ENCODE measurements around the gene GJD4. TPM values are rescaled to one million over a fixed set of nuclear protein-coding genes. Genes with fewer than 3 reads are reported as not detected.
A peak's percentile ranks its signal among the peaks of the same experiment; 100 is the strongest.

GJD4 gene
- total RNA-seq, 2 experiments from 2014 or later: not detected

DNA sequence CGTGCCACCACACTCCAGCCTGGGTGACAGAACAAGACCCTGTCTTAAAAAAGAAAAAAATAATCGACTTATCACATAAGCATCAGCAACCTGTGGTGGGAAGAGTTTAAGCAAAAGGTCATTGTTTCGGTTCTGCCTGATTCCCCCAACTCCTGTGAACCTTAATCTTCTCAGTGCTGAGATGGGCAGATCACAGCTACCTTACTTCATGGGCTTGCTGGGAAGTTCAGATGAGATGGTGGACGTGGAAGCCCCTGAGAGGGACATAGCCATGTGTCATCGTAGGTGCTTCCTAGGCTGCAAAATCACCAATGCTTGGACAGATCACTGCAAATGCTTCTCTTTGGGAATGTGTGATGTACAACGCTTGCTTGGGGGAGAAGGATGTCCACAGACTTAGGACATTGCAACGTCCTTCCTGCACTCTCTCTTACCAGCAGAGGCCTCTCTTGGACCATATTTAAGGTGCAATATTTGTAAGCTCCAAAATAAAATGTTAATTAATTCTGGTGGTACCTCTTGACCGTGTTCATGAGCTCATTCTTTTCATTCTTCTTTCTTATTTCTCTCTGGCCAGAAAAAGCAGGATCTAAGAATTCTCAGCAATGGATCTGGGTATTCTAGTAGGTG lies 8.6 kb downstream of the GJD4 start:
- ChIA-PET POLR2A (interaction anchor here (0.6 to 0.7 kb wide), 3 partner anchors 269 to 879 kb away, joined by 3 read pairs; no protein-coding TSS in a partner anchor), CTCF (ENCODE audit: unreplicated experiment) (no interaction called here)
- Histone ChIP-seq H2AFZ (ENCODE audit: low read length) (no peak overlapping the region), H3K36me3 (ENCODE audit: insufficient read depth, low read length) (no peaks in the 10 kb centered on the region), H4K20me1 (ENCODE audit: insufficient read depth, low read length) (no peaks in the 10 kb centered on the region), H3K27ac (ENCODE audit: low read depth, low read length, poor library complexity, severe bottlenecking) (no peak overlapping the region), H3K9me2 (ENCODE audit: insufficient read depth, low read length) (no peaks in the 10 kb centered on the region), H3K4me2 (ENCODE audit: low read length) (no peak overlapping the region), H3K4me1 (ENCODE audit: insufficient read depth, low read length, poor library complexity, severe bottlenecking) (no peaks in the 10 kb centered on the region), H3K4me3 (ENCODE audit: low read depth, low read length, poor library complexity, severe bottlenecking) (no peak overlapping the region), H3K9me3 (ENCODE audit: low read length) (no peaks in the 10 kb centered on the region), H3K79me2 (ENCODE audit: insufficient read depth, low read depth, low read length) (no peaks in the 10 kb centered on the region)
- intact Hi-C loops (cut with micrococcal nuclease; ENCODE audit: unreplicated experiment): no loop called here
- DNase-seq (ENCODE audit: low spot score): no peak
- no TSS peak for BruUV-seq (replicated peaks)
- TF ChIP-seq, protein P1, sequence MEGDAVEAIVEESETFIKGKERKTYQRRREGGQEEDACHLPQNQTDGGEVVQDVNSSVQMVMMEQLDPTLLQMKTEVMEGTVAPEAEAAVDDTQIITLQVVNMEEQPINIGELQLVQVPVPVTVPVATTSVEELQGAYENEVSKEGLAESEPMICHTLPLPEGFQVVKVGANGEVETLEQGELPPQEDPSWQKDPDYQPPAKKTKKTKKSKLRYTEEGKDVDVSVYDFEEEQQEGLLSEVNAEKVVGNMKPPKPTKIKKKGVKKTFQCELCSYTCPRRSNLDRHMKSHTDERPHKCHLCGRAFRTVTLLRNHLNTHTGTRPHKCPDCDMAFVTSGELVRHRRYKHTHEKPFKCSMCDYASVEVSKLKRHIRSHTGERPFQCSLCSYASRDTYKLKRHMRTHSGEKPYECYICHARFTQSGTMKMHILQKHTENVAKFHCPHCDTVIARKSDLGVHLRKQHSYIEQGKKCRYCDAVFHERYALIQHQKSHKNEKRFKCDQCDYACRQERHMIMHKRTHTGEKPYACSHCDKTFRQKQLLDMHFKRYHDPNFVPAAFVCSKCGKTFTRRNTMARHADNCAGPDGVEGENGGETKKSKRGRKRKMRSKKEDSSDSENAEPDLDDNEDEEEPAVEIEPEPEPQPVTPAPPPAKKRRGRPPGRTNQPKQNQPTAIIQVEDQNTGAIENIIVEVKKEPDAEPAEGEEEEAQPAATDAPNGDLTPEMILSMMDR (conservative IDR thresholded peaks at IDR 0.05; ENCODE audit: low read length): peak; percentile 42
- no peak for TF ChIP-seq EZH2phosphoT487 (IDR thresholded peaks at IDR 0.05; ENCODE audit: borderline replicate concordance, low read depth, low read length)

DNA sequence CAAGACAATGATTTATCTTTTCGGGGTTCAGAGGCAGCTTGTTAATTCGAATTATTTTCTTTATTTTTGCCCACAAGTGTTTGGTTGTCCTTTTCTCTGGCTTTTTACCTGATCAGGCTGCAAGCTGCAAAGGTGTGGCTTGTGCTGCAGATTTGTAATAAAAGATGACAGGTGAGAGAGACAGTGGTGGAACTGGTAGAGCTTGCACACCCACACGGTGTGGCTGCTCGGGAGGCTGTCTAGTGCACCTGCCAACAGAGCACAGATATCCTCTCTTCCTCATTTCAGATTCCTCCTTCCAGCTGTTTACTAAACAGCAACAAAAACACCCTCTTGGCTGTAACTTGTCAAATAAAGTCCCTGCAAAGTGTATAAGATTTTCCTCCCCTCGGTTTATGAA lies 9.2 kb downstream of the GJD4 start:
- no peak overlapping the region for H3K4me3 ChIP-seq (ENCODE audit: low read depth, low read length, poor library complexity, severe bottlenecking)
- H4K20me1 ChIP-seq (ENCODE audit: insufficient read depth, low read length): no peaks in the 10 kb centered on the region
- intact Hi-C loops (cut with micrococcal nuclease; ENCODE audit: unreplicated experiment): no loop called here
- no peak overlapping the region for H2AFZ ChIP-seq (ENCODE audit: low read length)
- H3K4me1 ChIP-seq (ENCODE audit: insufficient read depth, low read length, poor library complexity, severe bottlenecking): no peaks in the 10 kb centered on the region
- no peak for TF ChIP-seq EZH2phosphoT487 (IDR thresholded peaks at IDR 0.05; ENCODE audit: borderline replicate concordance, low read depth, low read length)
- TF ChIP-seq, protein P1 (conservative IDR thresholded peaks at IDR 0.05; ENCODE audit: low read length): no peak
- no peaks in the 10 kb centered on the region for H3K9me2 ChIP-seq (ENCODE audit: insufficient read depth, low read length)
- ChIA-PET POLR2A (interaction anchor here (0.6 kb wide), 2 partner anchors 269 to 279 kb away, joined by 3 read pairs; no protein-coding TSS in a partner anchor), CTCF (ENCODE audit: unreplicated experiment) (interaction anchor here (0.6 kb wide), 1 partner anchor 901 kb away, joined by 4 read pairs; no protein-coding TSS in a partner anchor)
- H3K4me2 ChIP-seq (ENCODE audit: low read length): no peak overlapping the region
- DNase-seq (ENCODE audit: low spot score): no peak
- no peaks in the 10 kb centered on the region for H3K79me2 ChIP-seq (ENCODE audit: insufficient read depth, low read depth, low read length)
- no peaks in the 10 kb centered on the region for H3K9me3 ChIP-seq (ENCODE audit: low read length)
- no TSS peak for BruUV-seq (replicated peaks)
- no peak overlapping the region for H3K27ac ChIP-seq (ENCODE audit: low read depth, low read length, poor library complexity, severe bottlenecking)
- no peaks in the 10 kb centered on the region for H3K36me3 ChIP-seq (ENCODE audit: insufficient read depth, low read length)

DNA sequence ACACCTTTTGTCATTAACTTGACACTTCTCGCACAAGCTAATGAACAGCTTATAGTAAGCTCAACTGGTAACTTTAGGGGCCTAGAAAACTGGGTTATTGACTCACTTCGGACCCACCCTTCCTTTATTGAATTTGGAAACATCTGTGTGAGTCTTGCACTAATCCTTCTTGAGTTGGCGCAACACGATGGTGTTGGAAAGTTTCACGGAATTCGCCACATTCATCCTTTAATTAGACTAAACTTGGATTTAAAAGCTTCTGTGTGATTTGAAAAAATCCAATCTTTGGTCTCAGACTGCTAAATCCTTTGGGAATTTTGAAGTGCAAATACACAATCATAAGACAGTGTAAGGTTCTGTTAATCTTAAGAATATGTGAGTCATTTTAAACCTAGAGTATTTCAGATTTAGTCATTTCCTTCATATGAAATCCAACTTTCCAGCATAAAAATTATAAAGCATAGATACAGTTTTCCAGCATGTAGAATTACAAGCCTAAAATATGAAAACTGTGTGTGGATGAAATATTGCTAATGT lies 21.9 kb downstream of the GJD4 start:
- Histone ChIP-seq H4K20me1 (ENCODE audit: insufficient read depth, low read length) (no peaks in the 10 kb centered on the region), H3K4me1 (ENCODE audit: insufficient read depth, low read length, poor library complexity, severe bottlenecking) (no peaks in the 10 kb centered on the region), H3K9me3 (ENCODE audit: low read length) (no peaks in the 10 kb centered on the region), H3K4me2 (ENCODE audit: low read length) (no peak overlapping the region), H3K4me3 (ENCODE audit: low read depth, low read length, poor library complexity, severe bottlenecking) (no peak overlapping the region), H3K27ac (ENCODE audit: low read depth, low read length, poor library complexity, severe bottlenecking) (no peak overlapping the region), H3K36me3 (ENCODE audit: insufficient read depth, low read length) (no peaks in the 10 kb centered on the region), H2AFZ (ENCODE audit: low read length) (no peak overlapping the region), H3K79me2 (ENCODE audit: insufficient read depth, low read depth, low read length) (no peaks in the 10 kb centered on the region), H3K9me2 (ENCODE audit: insufficient read depth, low read length) (no peaks in the 10 kb centered on the region)
- intact Hi-C loops (cut with micrococcal nuclease; ENCODE audit: unreplicated experiment): no loop called here
- no peak for DNase-seq (ENCODE audit: low spot score)
- POLR2A ChIA-PET: interaction anchor here (0.8 kb wide), 1 partner anchor 1253 kb away, joined by 4 read pairs; no protein-coding TSS in a partner anchor
- TF ChIP-seq, protein P1 (conservative IDR thresholded peaks at IDR 0.05; ENCODE audit: low read length): no peak
- no peak for TF ChIP-seq EZH2phosphoT487 (IDR thresholded peaks at IDR 0.05; ENCODE audit: borderline replicate concordance, low read depth, low read length)
- CTCF ChIA-PET (ENCODE audit: unreplicated experiment): no interaction called here
- no TSS peak for BruUV-seq (replicated peaks)
